Trophoblast cell (in vitro differentiated cells and primary cell): ENCODE data around the gene RASA3.
"Not testable (repeated sequence)": the region's sequence is repeated elsewhere in the genome, so short reads cannot be mapped to it uniquely, and the experiment has no call there.

ENCODE experiments used
- DNase-seq, 2 donors: peaks; one replicate each; pipeline ENCODE4 v3.0.0-alpha.2; 2016
- H2AFZ ChIP-seq: 2 replicates; pipeline ENCODE4 v1.6.1; 2013; ENCODE audit warnings: low read length, moderate library complexity, mild to moderate bottlenecking; ENCODE audit not compliant: insufficient read depth, poor library complexity
- H2AK5ac ChIP-seq: 2 replicates; pipeline ENCODE4 v1.6.1; 2013; ENCODE audit warnings: mild to moderate bottlenecking, low read length
- H2BK120ac ChIP-seq: 2 replicates; pipeline ENCODE4 v1.6.1; 2013; ENCODE audit warnings: low read length, mild to moderate bottlenecking, moderate library complexity; ENCODE audit not compliant: insufficient read depth, poor library complexity
- H2BK12ac ChIP-seq: 2 replicates; pipeline ENCODE4 v1.6.1; 2013; ENCODE audit warnings: mild to moderate bottlenecking, low read length, moderate library complexity
- H2BK5ac ChIP-seq: 2 replicates; pipeline ENCODE4 v1.6.1; 2013; ENCODE audit warnings: low read length, low read depth, moderate library complexity, mild to moderate bottlenecking; ENCODE audit not compliant: poor library complexity
- H3K14ac ChIP-seq: 2 replicates; pipeline ENCODE4 v1.6.1; 2013; ENCODE audit warnings: mild to moderate bottlenecking, low read length
- H3K18ac ChIP-seq: 2 replicates; pipeline ENCODE4 v1.6.1; 2013; ENCODE audit warnings: mild to moderate bottlenecking, low read length
- H3K23ac ChIP-seq: 2 replicates; pipeline ENCODE4 v1.6.1; 2013; ENCODE audit warnings: low read length
- H3K27ac ChIP-seq: 2 replicates; pipeline ENCODE4 v1.5.1; 2013; ENCODE audit warnings: low read depth, mild to moderate bottlenecking, inconsistent platforms, low read length, moderate library complexity
- H3K27me3 ChIP-seq: 2 replicates; pipeline ENCODE4 v1.6.1; 2013; ENCODE audit warnings: inconsistent platforms, mild to moderate bottlenecking, low read length, moderate library complexity; ENCODE audit not compliant: insufficient read depth
- H3K36me3 ChIP-seq, 2 experiments: 1 replicate in 1 of 2; 2 replicates in 1 of 2; pipeline ENCODE4 v1.6.1; 2013; ENCODE audit warnings: low read length in 2 of 2, mild to moderate bottlenecking in 2 of 2, moderate library complexity in 1 of 2; ENCODE audit not compliant: insufficient read depth in 2 of 2, control insufficient read depth in 1 of 2
- H3K4ac ChIP-seq: 2 replicates; pipeline ENCODE4 v1.6.1; 2013; ENCODE audit warnings: low read depth, mild to moderate bottlenecking, low read length, moderate library complexity
- H3K4me1 ChIP-seq, 2 experiments: 1 replicate in 1 of 2; 2 replicates in 1 of 2; pipeline ENCODE4 v1.6.1; 2013; ENCODE audit warnings: low read length in 2 of 2, mild to moderate bottlenecking in 2 of 2, moderate library complexity in 1 of 2; ENCODE audit not compliant: insufficient read depth in 2 of 2, control insufficient read depth in 1 of 2
- H3K4me2 ChIP-seq: 2 replicates; pipeline ENCODE4 v1.6.1; 2013; ENCODE audit warnings: inconsistent platforms, mild to moderate bottlenecking, low read length, moderate library complexity
- H3K4me3 ChIP-seq: 2 replicates; pipeline ENCODE4 v1.5.1; 2013; ENCODE audit warnings: mild to moderate bottlenecking, low read depth, low read length, inconsistent platforms
- H3K79me1 ChIP-seq: one replicate; pipeline ENCODE4 v1.6.1; 2013; ENCODE audit warnings: low read length
- H3K79me2 ChIP-seq: 2 replicates; pipeline ENCODE4 v1.6.1; 2013; ENCODE audit warnings: low read length, mild to moderate bottlenecking; ENCODE audit not compliant: control insufficient read depth, insufficient read depth, poor library complexity
- H3K9ac ChIP-seq: 2 replicates; pipeline ENCODE4 v1.6.1; 2013; ENCODE audit warnings: mild to moderate bottlenecking, low read length
- H3K9me3 ChIP-seq: 2 replicates; pipeline ENCODE4 v1.6.1; 2013; ENCODE audit warnings: low read depth, mild to moderate bottlenecking, control low read depth, inconsistent platforms, low read length; ENCODE audit not compliant: insufficient read depth
- H4K12ac ChIP-seq: 2 replicates; pipeline ENCODE4 v1.6.1; 2013; ENCODE audit warnings: low read depth, mild to moderate bottlenecking, low read length, moderate library complexity
- H4K8ac ChIP-seq: 2 replicates; pipeline ENCODE4 v1.6.1; 2013; ENCODE audit warnings: low read depth, mild to moderate bottlenecking, low read length, moderate library complexity
- H4K91ac ChIP-seq: one replicate; pipeline ENCODE4 v1.6.1; 2013; ENCODE audit warnings: low read depth, mild to moderate bottlenecking, low read length, moderate library complexity
- WGBS: extraction: QIAGEN DNeasy Blood & Tissue Kit; methylation state at CpG from one replicate; pipeline ENCODE4 v1.1.7; 2013; ENCODE audit warnings: missing lambda C conversion rate; ENCODE audit not compliant: insufficient read length, insufficient coverage; ENCODE audit errors: extremely low coverage; 5-methylcytosine and 5-hydroxymethylcytosine counted together

Gene RASA3

DNA sequence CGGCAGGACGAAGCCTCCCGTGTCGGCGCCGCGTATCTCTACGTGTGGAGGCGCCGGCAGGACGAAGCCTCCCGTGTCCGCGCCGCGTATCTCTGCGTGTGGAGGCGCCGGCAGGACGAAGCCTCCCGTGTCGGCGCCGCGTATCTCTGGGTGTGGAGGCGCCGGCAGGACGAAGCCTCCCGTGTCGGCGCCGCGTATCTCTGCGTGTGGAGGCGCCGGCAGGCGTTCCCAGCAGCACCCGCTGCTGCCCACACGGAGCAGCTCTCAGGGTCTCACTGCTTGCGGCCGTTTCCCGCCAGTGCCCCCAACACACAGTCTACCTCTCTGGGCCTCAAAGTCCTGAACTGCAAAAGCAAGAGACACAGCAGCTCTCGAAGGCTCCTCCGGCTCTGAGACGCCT lies 56.6 kb downstream of the RASA3 start:
- H3K14ac ChIP-seq, H3K4me3 ChIP-seq, H4K8ac ChIP-seq, H3K79me1 ChIP-seq, H3K4ac ChIP-seq, H3K4me1 ChIP-seq, H2BK120ac ChIP-seq, H4K91ac ChIP-seq, H3K9me3 ChIP-seq, H2BK5ac ChIP-seq, H2BK12ac ChIP-seq, H3K27me3 ChIP-seq, H3K4me2 ChIP-seq, H2AFZ ChIP-seq, H3K18ac ChIP-seq, H3K23ac ChIP-seq, H4K12ac ChIP-seq, DNase-seq, H3K36me3 ChIP-seq, H3K27ac ChIP-seq, H2AK5ac ChIP-seq, H3K9ac ChIP-seq, H3K79me2 ChIP-seq: not testable (repeated sequence)
- WGBS = no CpG with 5 or more reads among the region's 45 CpGs

DNA sequence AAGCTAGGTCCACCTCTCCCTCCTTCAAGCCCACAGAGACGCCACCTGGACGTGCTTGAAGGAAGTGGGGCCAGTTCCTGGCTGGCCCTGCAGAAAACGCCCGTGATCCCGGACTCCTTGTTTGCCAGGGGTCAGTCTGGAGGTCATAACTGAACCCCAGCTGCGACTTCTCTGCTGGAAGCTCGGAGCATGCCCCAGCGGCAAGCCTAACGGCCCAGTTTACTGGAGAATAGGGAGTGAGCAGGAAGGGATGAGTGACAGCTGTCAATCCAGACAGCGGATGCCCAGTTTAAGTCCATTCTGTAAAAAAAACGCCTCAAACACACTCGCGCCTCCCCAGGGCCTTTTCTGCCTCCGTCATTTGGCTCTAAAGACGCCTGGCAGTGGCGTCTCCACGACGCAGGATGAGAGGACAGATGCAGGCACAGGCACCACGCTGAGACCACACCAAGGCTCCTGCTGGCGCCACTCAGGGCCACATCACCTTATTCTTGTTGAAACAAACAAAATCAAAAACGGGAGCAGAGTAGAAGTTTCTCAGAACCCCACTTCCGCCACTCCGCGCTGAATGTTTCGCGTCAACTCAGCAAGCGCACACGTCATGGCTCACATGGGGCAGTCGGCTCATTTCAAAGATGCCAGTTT lies 57.6 kb downstream of the RASA3 start:
- no peak overlapping the region for H2AK5ac ChIP-seq
- H4K8ac ChIP-seq = no peak overlapping the region
- H3K4me1 ChIP-seq = peaks cover 5 to 9% of the 10 kb centered on the region in 2 experiments
- no peak overlapping the region for H2BK120ac ChIP-seq
- no peak overlapping the region for H2AFZ ChIP-seq
- peaks cover 2% of the 10 kb centered on the region for H3K9me3 ChIP-seq
- no peak overlapping the region for H3K18ac ChIP-seq
- H3K4me2 ChIP-seq = no peak overlapping the region
- H3K9ac ChIP-seq = no peak overlapping the region
- no peaks in the 10 kb centered on the region for H3K79me2 ChIP-seq
- H3K79me1 ChIP-seq = peaks cover 2% of the 10 kb centered on the region
- H3K27me3 ChIP-seq = no peaks in the 10 kb centered on the region
- no peak for DNase-seq
- H3K4me3 ChIP-seq = no peak overlapping the region
- WGBS = no CpG with 5 or more reads among the region's 29 CpGs
- H2BK12ac ChIP-seq = no peak overlapping the region
- no peak overlapping the region for H4K12ac ChIP-seq
- H4K91ac ChIP-seq = no peak overlapping the region
- H3K4ac ChIP-seq = no peak overlapping the region
- H3K27ac ChIP-seq = no peak overlapping the region
- no peak overlapping the region for H2BK5ac ChIP-seq
- no peak overlapping the region for H3K23ac ChIP-seq
- H3K36me3 ChIP-seq = peaks cover 3 to 7% of the 10 kb centered on the region in 2 experiments
- no peak overlapping the region for H3K14ac ChIP-seq

DNA sequence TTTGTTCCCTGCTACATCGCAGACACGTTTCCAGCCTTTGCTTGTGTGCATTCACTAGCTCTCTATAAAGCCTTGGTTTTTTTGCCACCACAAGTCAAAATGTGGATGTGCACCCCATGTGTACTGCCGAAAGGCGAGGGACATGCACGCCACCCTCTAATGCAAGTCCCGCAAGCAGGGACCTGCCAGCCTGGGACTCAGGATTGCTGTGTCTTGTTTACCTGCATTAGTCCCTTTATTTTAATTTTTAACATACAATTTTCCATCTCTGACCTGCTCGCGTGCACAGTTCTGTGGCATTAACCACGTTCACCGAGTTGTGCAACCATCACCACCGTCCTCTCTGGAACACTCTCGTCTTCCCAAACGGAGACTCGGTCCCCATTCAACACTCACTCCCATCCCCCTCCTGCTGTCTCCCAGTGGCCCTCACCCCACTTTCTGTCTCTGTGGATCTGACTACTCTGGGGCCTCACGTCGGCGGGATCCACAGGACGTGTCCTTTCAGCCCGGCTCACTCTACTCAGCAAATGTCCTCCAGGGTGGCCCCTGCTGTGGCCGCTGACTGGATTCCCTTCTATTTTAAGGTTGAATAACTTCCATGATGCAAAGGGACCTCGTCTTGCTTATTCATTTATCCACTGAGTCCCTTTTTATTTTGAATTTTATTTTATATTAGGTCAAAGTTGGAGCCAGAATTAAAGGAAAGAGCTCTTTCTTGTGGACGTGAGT lies 58.4 kb downstream of the RASA3 start:
- Histone ChIP-seq H2BK120ac (no peak overlapping the region), H2BK12ac (no peak overlapping the region), H3K79me1 (peaks cover 2% of the 10 kb centered on the region), H3K14ac (no peak overlapping the region), H3K4me3 (no peak overlapping the region), H3K4ac (peak overlapping the region; percentile 16), H2AK5ac (no peak overlapping the region), H4K8ac (no peak overlapping the region), H3K27ac (no peak overlapping the region), H2BK5ac (no peak overlapping the region), H3K36me3 (peaks cover 3 to 7% of the 10 kb centered on the region in 2 experiments), H4K12ac (no peak overlapping the region), H3K27me3 (no peaks in the 10 kb centered on the region), H4K91ac (no peak overlapping the region), H3K4me1 (peaks cover 7 to 9% of the 10 kb centered on the region in 2 experiments), H3K79me2 (no peaks in the 10 kb centered on the region), H3K4me2 (no peak overlapping the region), H3K23ac (no peak overlapping the region), H3K18ac (no peak overlapping the region), H2AFZ (no peak overlapping the region), H3K9me3 (peaks cover 2% of the 10 kb centered on the region), H3K9ac (no peak overlapping the region)
- no peak for DNase-seq
- WGBS = no CpG with 5 or more reads among the region's 22 CpGs

DNA sequence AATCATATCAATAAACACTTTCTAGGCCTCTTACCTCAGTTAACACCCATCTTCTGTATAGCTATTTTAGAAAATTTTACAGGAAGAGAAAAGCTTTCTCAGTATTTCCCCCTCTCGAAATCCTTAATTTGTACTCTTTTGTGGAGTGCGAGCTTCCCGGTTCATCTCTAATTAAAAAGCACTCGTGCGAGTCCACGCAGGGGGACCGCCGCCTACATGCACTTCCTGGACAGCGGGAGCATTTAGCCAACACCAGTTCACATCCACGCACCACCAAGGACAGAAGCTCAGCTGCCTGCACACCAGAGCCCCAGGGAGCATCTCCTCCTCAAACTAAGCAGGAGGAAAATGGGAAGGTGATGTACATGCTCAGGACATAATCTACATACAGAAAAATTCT lies 60.0 kb downstream of the RASA3 start:
- Histone ChIP-seq H3K9me3 (peaks cover 2% of the 10 kb centered on the region), H3K18ac (no peak overlapping the region)

More for the DNA sequence above, 60.0 kb downstream of the RASA3 start:
- Histone ChIP-seq H4K12ac (no peak overlapping the region), H4K8ac (no peak overlapping the region), H3K4ac (no peak overlapping the region), H3K4me2 (no peak overlapping the region), H2AK5ac (no peak overlapping the region), H2AFZ (no peak overlapping the region), H3K14ac (no peak overlapping the region), H3K9ac (no peak overlapping the region), H4K91ac (no peak overlapping the region), H3K27ac (no peak overlapping the region), H3K23ac (no peak overlapping the region), H2BK5ac (no peak overlapping the region), H2BK120ac (no peak overlapping the region), H3K4me1 (peaks cover 3 to 4% of the 10 kb centered on the region in 2 experiments), H3K36me3 (peaks cover 6 to 7% of the 10 kb centered on the region in 2 experiments), H2BK12ac (no peak overlapping the region), H3K27me3 (no peaks in the 10 kb centered on the region), H3K4me3 (no peak overlapping the region), H3K79me2 (no peaks in the 10 kb centered on the region), H3K79me1 (peaks cover 5% of the 10 kb centered on the region)
- no peak for DNase-seq
- no CpG with 5 or more reads among the region's 10 CpGs for WGBS
